ENCODE results near the gene FAM162A. TPM values are rescaled to one million over a fixed set of nuclear protein-coding genes. Genes with fewer than 3 reads are reported as not detected.

Gene FAM162A
- total RNA-seq, 1 donor from 2014 or later = 141 TPM

- Histone ChIP-seq H3K4me1 (no peaks in the 10 kb centered on the region), H3K9me3 (replicated peaks) (no peaks in the 10 kb centered on the region), H3K27ac (replicated peaks) (no peak overlapping the region), H3K27me3 (ENCODE audit: low read depth) (no peaks in the 10 kb centered on the region), H3K4me3 (no peak overlapping the region), H3K36me3 (no peaks in the 10 kb centered on the region)
- TF ChIP-seq CTCF (IDR thresholded peaks at IDR 0.05; ENCODE audit: borderline replicate concordance) = no peak
- no peak for DNase-seq
- intact Hi-C loops (cut with micrococcal nuclease) = no loop called here
Observed at GRCh38 chr3:122351612-122352011, 32.4 kb upstream of the FAM162A start.

DNA sequence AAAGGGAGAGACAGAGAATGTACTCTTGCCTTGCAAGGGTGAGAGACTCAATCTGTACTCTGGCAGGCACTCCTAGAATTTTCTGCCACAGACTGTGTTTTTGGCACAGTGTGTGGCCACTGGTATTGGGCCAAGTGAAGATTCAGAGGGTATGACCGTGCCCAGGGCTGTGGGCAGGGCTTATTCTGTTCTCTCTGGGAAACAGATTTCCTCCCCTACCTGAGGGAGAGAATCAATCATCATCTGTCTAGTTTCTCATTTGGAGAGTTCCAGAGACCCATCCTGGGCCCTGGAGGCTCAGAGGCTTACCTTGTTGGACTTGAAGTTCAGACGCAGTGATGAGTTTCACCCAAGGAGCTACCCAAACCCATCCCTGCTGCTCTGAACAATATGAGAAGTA is 30.8 kb upstream of the FAM162A start:
- H3K36me3 ChIP-seq = peaks cover 2% of the 10 kb centered on the region
- intact Hi-C loops (cut with micrococcal nuclease) = no loop called here
- H3K27me3 ChIP-seq (ENCODE audit: low read depth) = no peaks in the 10 kb centered on the region
- H3K4me1 ChIP-seq = no peaks in the 10 kb centered on the region
- TF ChIP-seq CTCF (IDR thresholded peaks at IDR 0.05; ENCODE audit: borderline replicate concordance) = no peak
- H3K27ac ChIP-seq (replicated peaks) = no peak overlapping the region
- no peak overlapping the region for H3K4me3 ChIP-seq
- DNase-seq = no peak
- no peaks in the 10 kb centered on the region for H3K9me3 ChIP-seq (replicated peaks)

GRCh38 chr3:122353893-122354401 is 30.0 kb upstream of the FAM162A start:
- TF ChIP-seq CTCF (IDR thresholded peaks at IDR 0.05; ENCODE audit: borderline replicate concordance) = no peak
- intact Hi-C loops (cut with micrococcal nuclease) = no loop called here

GRCh38 chr3:122355612-122356011 is 28.4 kb upstream of the FAM162A start:
- DNase-seq = no peak
- intact Hi-C loops (cut with micrococcal nuclease) = no loop called here
- no peak overlapping the region for H3K27ac ChIP-seq (replicated peaks)
- no peaks in the 10 kb centered on the region for H3K27me3 ChIP-seq (ENCODE audit: low read depth)
- H3K4me3 ChIP-seq = no peak overlapping the region
- no peaks in the 10 kb centered on the region for H3K9me3 ChIP-seq (replicated peaks)
- no peak for TF ChIP-seq CTCF (IDR thresholded peaks at IDR 0.05; ENCODE audit: borderline replicate concordance)
- H3K4me1 ChIP-seq = no peaks in the 10 kb centered on the region
- H3K36me3 ChIP-seq = peaks cover 11% of the 10 kb centered on the region

More at GRCh38 chr3:122353893-122354401, 30.0 kb upstream of the FAM162A start:
- Histone ChIP-seq H3K4me3 (no peak overlapping the region), H3K27me3 (ENCODE audit: low read depth) (no peaks in the 10 kb centered on the region), H3K36me3 (peaks cover 10% of the 10 kb centered on the region), H3K9me3 (replicated peaks) (no peaks in the 10 kb centered on the region), H3K4me1 (no peaks in the 10 kb centered on the region), H3K27ac (replicated peaks) (no peak overlapping the region)
- no peak for DNase-seq

GRCh38 chr3:122356402-122356801 is 27.6 kb upstream of the FAM162A start:
- Histone ChIP-seq H3K27me3 (ENCODE audit: low read depth) (no peaks in the 10 kb centered on the region), H3K36me3 (peaks cover 19% of the 10 kb centered on the region), H3K9me3 (replicated peaks) (no peaks in the 10 kb centered on the region), H3K4me1 (no peaks in the 10 kb centered on the region), H3K4me3 (no peak overlapping the region), H3K27ac (replicated peaks) (no peak overlapping the region)
- intact Hi-C loops (cut with micrococcal nuclease) = no loop called here
- no peak for DNase-seq
- peak; percentile 40 for TF ChIP-seq CTCF (IDR thresholded peaks at IDR 0.05; ENCODE audit: borderline replicate concordance)
